IPS-20b (cell line): ENCODE data around the gene ASIC3.

Experiments
- H3K27ac ChIP-seq: one replicate; pipeline ENCODE4 v1.5.1; 2013; ENCODE audit warnings: low read length
- H3K27me3 ChIP-seq: 2 replicates; pipeline ENCODE4 v1.6.1; 2013; ENCODE audit warnings: mild to moderate bottlenecking, low read length, inconsistent platforms; ENCODE audit not compliant: insufficient read depth
- H3K36me3 ChIP-seq: 2 replicates; pipeline ENCODE4 v1.6.1; 2013; ENCODE audit warnings: low read depth, mild to moderate bottlenecking, inconsistent platforms, low read length, moderate library complexity; ENCODE audit not compliant: insufficient read depth
- H3K4me1 ChIP-seq: 2 replicates; pipeline ENCODE4 v1.6.1; 2013; ENCODE audit warnings: mild to moderate bottlenecking, control low read depth, inconsistent platforms, low read length, moderate library complexity; ENCODE audit not compliant: insufficient read depth
- H3K4me3 ChIP-seq: 2 replicates; pipeline ENCODE4 v1.5.1; 2013; ENCODE audit warnings: mild to moderate bottlenecking, low read length, inconsistent platforms
- H3K9ac ChIP-seq: 2 replicates; pipeline ENCODE4 v1.6.1; 2013; ENCODE audit warnings: low read depth, mild to moderate bottlenecking, inconsistent platforms, low read length, moderate library complexity
- H3K9me3 ChIP-seq: 2 replicates; pipeline ENCODE4 v1.6.1; 2013; ENCODE audit warnings: mild to moderate bottlenecking, low read depth, low read length, inconsistent platforms; ENCODE audit not compliant: insufficient read depth

Gene ASIC3

GRCh38 chr7:151093748-151094147, 45.4 kb downstream of the ASIC3 start:
- Histone ChIP-seq H3K27me3 (peaks cover 12% of the 10 kb centered on the region), H3K9ac (no peak overlapping the region), H3K36me3 (peaks cover 17% of the 10 kb centered on the region; the same call in 1 of the 2 replicates), H3K9me3 (no peaks in the 10 kb centered on the region), H3K4me3 (no peak overlapping the region), H3K27ac (no peak overlapping the region), H3K4me1 (peaks cover 10% of the 10 kb centered on the region)

GRCh38 chr7:151094675-151095074, 46.3 kb downstream of the ASIC3 start:
- H3K27ac ChIP-seq: no peak overlapping the region

DNA sequence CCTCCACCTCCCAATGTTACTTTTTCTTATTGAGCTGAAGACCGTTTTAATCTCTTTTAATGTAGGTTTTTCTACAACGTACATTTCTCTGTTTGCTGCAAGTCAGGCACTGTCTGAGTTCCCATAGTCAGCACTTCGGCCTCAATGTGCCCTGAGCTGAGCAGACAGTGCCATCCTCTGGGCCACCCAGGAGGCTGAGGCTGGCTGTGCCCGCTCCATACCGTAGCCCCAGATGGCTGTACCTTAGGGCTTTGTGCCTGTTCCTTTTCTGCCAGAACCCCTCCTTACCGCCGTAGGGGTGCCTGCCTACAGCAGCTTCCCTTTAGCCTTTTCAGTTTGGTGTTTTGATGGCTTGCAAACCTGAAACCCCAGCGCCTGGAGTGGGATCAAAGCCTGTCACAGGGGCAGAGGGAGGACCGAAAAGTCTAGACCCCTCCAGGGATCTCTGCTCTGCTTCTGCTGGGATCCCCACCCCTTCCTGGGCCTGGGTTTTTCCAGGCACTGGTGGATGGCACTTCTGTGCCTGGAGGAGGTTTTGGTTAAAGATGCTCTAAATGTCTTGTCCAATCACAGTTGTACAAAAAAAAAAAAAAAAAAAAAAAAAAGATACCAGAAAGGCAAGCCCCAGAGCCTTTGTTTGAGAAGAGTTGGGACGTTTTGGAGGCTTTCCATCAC, 46.9 kb downstream of the ASIC3 start:
- peaks cover 17% of the 10 kb centered on the region; the same call in 1 of the 2 replicates for H3K36me3 ChIP-seq
- H3K9ac ChIP-seq: no peak overlapping the region
- H3K4me1 ChIP-seq: no peaks in the 10 kb centered on the region
- H3K27ac ChIP-seq: no peak overlapping the region
- no peaks in the 10 kb centered on the region for H3K9me3 ChIP-seq
- no peaks in the 10 kb centered on the region for H3K27me3 ChIP-seq
- no peak overlapping the region for H3K4me3 ChIP-seq

More at GRCh38 chr7:151094675-151095074, 46.3 kb downstream of the ASIC3 start:
- Histone ChIP-seq H3K9ac (no peak overlapping the region), H3K9me3 (no peaks in the 10 kb centered on the region), H3K36me3 (peaks cover 17% of the 10 kb centered on the region; the same call in 1 of the 2 replicates), H3K27me3 (peaks cover 3% of the 10 kb centered on the region; the same call in 1 of the 2 replicates), H3K4me3 (no peak overlapping the region), H3K4me1 (peaks cover 2% of the 10 kb centered on the region)

DNA sequence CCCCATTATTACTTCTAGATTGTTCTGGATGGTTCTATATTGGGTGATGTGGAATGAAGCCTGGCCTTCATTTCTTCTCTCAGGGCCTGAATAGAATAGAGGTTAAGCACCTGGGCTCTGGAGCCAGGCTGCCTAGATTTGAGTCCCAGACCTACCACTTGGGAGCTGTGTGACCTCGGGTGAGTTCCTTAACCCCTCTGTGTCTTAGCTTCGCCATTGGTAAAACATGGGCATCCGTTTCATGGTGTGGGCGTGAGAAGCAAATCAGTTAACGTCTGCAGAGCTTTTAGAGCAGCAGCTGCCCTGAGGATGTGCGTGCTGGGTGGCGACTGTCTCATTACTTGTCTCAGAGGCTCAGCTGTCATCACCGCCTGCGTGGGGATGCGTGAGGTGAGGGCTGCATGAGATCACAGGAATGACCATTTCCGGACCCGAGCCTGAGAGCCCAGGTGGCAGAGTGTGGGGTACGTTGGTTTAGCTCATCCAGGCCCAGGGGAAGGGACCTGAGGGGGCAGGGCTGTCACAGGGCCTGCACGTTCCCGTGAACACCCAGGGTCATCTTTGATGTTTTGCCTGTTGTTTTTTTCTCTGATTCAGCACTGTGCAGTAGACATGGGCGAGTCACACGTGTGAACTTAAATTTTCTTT, 47.6 kb downstream of the ASIC3 start:
- no peak overlapping the region for H3K27ac ChIP-seq
- no peaks in the 10 kb centered on the region for H3K9me3 ChIP-seq
- H3K27me3 ChIP-seq: no peaks in the 10 kb centered on the region
- H3K9ac ChIP-seq: no peak overlapping the region
- H3K36me3 ChIP-seq: peaks cover 17% of the 10 kb centered on the region; the same call in 1 of the 2 replicates
- H3K4me3 ChIP-seq: no peak overlapping the region
- no peaks in the 10 kb centered on the region for H3K4me1 ChIP-seq

GRCh38 chr7:151099486-151100211, 51.3 kb downstream of the ASIC3 start:
- Histone ChIP-seq H3K4me3 (no peak overlapping the region), H3K9ac (no peak overlapping the region), H3K27me3 (no peaks in the 10 kb centered on the region), H3K4me1 (peaks cover 18% of the 10 kb centered on the region), H3K27ac (no peak overlapping the region), H3K9me3 (no peaks in the 10 kb centered on the region), H3K36me3 (0 out of 2 replicates have a peak, but pooled peaks cover 3% of the 10 kb centered on the region)

DNA sequence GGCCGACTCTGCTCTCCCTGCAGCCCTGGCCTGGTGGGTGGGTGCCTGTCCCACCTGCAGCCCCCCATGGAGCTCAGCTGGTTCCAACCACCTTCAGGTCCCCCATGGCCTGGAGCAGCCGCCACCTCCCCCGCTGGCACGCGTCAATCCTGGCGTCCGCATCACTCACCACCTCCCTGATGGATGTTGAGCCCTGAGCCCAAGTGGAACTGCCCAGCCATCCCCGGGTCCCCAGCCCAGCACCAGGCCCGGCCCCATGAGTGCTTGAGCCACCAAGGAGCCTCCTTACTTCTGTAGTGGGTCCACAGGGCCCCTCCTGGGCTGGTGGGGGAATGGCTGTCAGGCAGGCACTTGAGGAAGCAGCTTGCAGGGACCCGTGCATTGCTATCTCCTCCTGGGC, 52.6 kb downstream of the ASIC3 start:
- Histone ChIP-seq H3K36me3 (0 out of 2 replicates have a peak, but pooled peaks cover 2% of the 10 kb centered on the region), H3K9ac (no peak overlapping the region), H3K27ac (no peak overlapping the region), H3K4me1 (peaks cover 25% of the 10 kb centered on the region), H3K9me3 (no peaks in the 10 kb centered on the region), H3K4me3 (no peak overlapping the region), H3K27me3 (no peaks in the 10 kb centered on the region)

- H3K27ac ChIP-seq: no peak overlapping the region
- no peak overlapping the region for H3K9ac ChIP-seq
These were observed 53.5 kb downstream of the ASIC3 start for GRCh38 chr7:151101621-151102396.

More at GRCh38 chr7:151101621-151102396, 53.5 kb downstream of the ASIC3 start:
- Histone ChIP-seq H3K27me3 (no peaks in the 10 kb centered on the region), H3K36me3 (no peaks in the 10 kb centered on the region), H3K4me1 (peaks cover 25% of the 10 kb centered on the region), H3K9me3 (no peaks in the 10 kb centered on the region), H3K4me3 (no peak overlapping the region)
